ENCODE data around the gene LIF. TPM values are rescaled to one million over a fixed set of nuclear protein-coding genes. Genes with fewer than 3 reads are reported as not detected.

Gene LIF
- total and polyA plus RNA-seq, 2 donors (not counting 3 experiments of a cell fraction or from before 2014, with no cell fraction given), result 0.12 to 0.27 TPM

DNA sequence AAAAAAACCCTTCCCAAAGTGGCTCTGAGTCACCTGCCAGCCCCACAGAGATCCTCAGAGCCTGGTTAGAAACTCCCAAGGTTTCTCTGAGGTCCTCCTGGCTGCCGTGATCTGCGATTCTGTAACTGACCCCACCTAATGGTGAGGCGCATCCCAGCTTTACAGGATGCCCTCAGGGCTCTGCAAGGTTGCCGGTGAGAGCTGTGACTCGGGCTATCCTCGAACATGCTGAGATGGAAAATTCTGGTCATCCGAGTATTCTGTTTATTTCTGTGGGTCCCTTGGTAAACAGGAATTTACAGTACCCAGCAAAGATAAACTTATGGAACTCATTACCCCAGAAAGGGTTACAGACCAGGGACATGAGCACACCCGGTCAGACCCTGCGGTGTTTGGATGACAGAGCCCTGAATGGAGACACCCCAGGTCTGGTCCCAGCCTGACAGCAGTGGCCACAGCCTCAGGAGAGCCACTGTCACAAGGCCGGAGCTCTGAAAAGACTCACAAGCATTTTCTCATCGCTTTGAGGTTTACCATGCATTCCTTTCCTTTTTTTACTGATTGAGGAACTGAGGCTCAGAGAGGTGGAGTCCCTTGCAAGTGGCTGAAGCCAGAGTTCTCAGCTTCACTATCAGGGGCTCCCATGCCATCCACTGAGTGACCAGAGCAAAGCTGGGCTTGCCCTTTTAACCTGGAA, 22.2 kb downstream of the LIF start:
- H3K27ac ChIP-seq (ENCODE audit: insufficient read depth, low read depth, low read length), result no peak overlapping the region
- POLR2A ChIA-PET, result no interaction called here
- H3K9ac ChIP-seq (replicated peaks; ENCODE audit: extremely low read depth, insufficient read depth, low read length), result no peak overlapping the region

More for the DNA sequence above, 22.2 kb downstream of the LIF start:
- FAIRE-seq (no peak), DNase-seq (ENCODE audit: low read depth, low spot score) (no peak)
- TF ChIP-seq MYC (IDR thresholded peaks at IDR 0.05; ENCODE audit: low read depth, low read length) (no peak), FOS (IDR thresholded peaks at IDR 0.05; ENCODE audit: borderline replicate concordance, insufficient read depth, low read length) (no peak), JUN (IDR thresholded peaks at IDR 0.05; ENCODE audit: borderline replicate concordance, insufficient read depth, insufficient read length, low read depth) (no peak), GATA2 (IDR thresholded peaks at IDR 0.05; ENCODE audit: insufficient read depth, insufficient read length, low read depth, low read length) (no peak), POLR2AphosphoS5 (IDR thresholded peaks at IDR 0.05; ENCODE audit: insufficient read depth, low read depth, low read length) (no peak), POLR2A (IDR thresholded peaks at IDR 0.05; ENCODE audit: low read depth, low read length) (no peak), EZH2 (IDR thresholded peaks at IDR 0.05; ENCODE audit: borderline replicate concordance, low read depth, low read length, severe bottlenecking) (no peak)
- TF ChIP-seq, protein P1, sequence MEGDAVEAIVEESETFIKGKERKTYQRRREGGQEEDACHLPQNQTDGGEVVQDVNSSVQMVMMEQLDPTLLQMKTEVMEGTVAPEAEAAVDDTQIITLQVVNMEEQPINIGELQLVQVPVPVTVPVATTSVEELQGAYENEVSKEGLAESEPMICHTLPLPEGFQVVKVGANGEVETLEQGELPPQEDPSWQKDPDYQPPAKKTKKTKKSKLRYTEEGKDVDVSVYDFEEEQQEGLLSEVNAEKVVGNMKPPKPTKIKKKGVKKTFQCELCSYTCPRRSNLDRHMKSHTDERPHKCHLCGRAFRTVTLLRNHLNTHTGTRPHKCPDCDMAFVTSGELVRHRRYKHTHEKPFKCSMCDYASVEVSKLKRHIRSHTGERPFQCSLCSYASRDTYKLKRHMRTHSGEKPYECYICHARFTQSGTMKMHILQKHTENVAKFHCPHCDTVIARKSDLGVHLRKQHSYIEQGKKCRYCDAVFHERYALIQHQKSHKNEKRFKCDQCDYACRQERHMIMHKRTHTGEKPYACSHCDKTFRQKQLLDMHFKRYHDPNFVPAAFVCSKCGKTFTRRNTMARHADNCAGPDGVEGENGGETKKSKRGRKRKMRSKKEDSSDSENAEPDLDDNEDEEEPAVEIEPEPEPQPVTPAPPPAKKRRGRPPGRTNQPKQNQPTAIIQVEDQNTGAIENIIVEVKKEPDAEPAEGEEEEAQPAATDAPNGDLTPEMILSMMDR (IDR thresholded peaks at IDR 0.05; ENCODE audit: extremely low read depth in 1 of 2, insufficient read depth in 1 of 2, low read depth in 1 of 2, low read length in 2 of 2), result no peak
- TF ChIP-seq, protein P2, sequence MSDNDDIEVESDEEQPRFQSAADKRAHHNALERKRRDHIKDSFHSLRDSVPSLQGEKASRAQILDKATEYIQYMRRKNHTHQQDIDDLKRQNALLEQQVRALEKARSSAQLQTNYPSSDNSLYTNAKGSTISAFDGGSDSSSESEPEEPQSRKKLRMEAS (IDR thresholded peaks at IDR 0.05; ENCODE audit: insufficient read depth, insufficient read length), result no peak
- no peaks in the 10 kb centered on the region for H3K9me3 ChIP-seq (replicated peaks; ENCODE audit: control insufficient read depth, insufficient read depth, low read length)
- no peak overlapping the region for H2AFZ ChIP-seq (ENCODE audit: low read depth, low read length)
- no peak overlapping the region for H3K4me2 ChIP-seq (ENCODE audit: insufficient read depth, low read length)
- CTCF ChIA-PET, result interaction anchor here (1.1 to 2.2 kb wide), 3 partner anchors 13 to 116 kb away, joined by 4 to 6 read pairs (median 5); no protein-coding TSS in a partner anchor
- H3K79me2 ChIP-seq (ENCODE audit: control insufficient read depth, insufficient read depth, low read length), result no peaks in the 10 kb centered on the region
- no peaks in the 10 kb centered on the region for H3K4me1 ChIP-seq (ENCODE audit: control insufficient read depth, extremely low read depth, insufficient read depth, low read length)
- H3K9me1 ChIP-seq (replicated peaks; ENCODE audit: control insufficient read depth, extremely low read depth, insufficient read depth, low read length), result no peaks in the 10 kb centered on the region
- H3K4me3 ChIP-seq (replicated peaks in 1 of 3; ENCODE audit: insufficient read depth in 1 of 3, low read depth in 1 of 3, low read length in 3 of 3), result no peak overlapping the region
- no TSS peak for BruUV-seq (replicated peaks)
- dilution Hi-C loops (cut with MboI; ENCODE audit: extremely low pct_ligation_motif_present, low sequenced_read_pairs), result no loop called here
- H3K36me3 ChIP-seq (ENCODE audit: control insufficient read depth in 2 of 2, extremely low read depth in 1 of 2, insufficient read depth in 2 of 2, low read length in 2 of 2), result no peaks in the 10 kb centered on the region
- peaks cover 8 to 26% of the 10 kb centered on the region in 2 experiments for H3K27me3 ChIP-seq (ENCODE audit: control insufficient read depth in 2 of 2, insufficient read depth in 2 of 2, low read length in 2 of 2)
- intact Hi-C loops (cut with micrococcal nuclease), result no loop called here
- H4K20me1 ChIP-seq (replicated peaks; ENCODE audit: control insufficient read depth, extremely low read depth, insufficient read depth, low read length), result no peaks in the 10 kb centered on the region
